GM12872 (cell line): ENCODE measurements around the gene SH3TC1.

Source experiments
- TF ChIP-seq, protein P1 (sequence below): IDR thresholded peaks from 3 replicates; pipeline ENCODE4 v1.5.1; 2011; ENCODE audit warnings: low read depth, mild to moderate bottlenecking, low read length, moderate library complexity; ENCODE audit not compliant: insufficient read depth

The SH3TC1 gene

DNA sequence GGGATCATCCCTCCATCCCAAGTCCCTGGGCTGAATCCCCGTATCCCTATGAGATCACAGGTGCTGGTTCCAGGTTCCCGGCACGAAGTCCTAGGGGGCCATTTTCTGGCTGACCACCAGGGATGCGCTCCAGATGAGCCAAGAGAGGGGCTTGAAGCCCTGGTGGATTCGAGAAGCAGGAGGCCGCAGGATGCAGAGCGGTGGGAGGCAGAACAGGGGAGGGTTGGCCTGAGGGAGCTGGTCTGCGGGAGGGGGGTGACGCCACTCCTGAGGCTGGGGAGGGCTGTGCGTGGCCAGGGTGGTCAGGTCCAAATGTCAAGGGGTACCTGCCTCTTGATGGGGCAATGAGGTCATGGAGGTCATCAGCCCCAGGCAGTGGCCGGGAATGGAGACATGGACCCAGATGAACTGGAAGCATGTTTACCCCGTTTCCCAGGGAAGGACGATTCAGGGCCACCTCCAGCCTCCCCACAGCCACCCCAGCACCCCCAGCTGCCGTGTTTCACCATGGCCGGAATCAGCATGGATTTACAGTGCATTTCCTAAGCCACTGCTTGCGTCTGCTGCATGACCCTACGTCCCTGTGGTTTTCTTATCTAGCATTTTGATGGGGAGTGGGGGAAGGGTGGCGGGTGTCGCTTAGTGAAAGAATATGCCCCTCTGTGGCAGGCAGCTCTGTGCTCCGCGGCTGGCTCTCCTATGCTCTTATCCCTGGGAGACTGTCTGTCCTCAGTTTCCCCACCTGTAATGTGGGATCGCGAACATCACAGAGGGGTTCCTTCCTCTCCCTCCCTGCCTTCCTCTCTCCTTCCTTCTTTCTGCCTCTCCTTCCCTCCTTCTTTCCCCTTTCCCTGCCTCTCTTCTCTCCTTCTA, 53.4 kb downstream of the SH3TC1 start:
- TF ChIP-seq, protein P1, sequence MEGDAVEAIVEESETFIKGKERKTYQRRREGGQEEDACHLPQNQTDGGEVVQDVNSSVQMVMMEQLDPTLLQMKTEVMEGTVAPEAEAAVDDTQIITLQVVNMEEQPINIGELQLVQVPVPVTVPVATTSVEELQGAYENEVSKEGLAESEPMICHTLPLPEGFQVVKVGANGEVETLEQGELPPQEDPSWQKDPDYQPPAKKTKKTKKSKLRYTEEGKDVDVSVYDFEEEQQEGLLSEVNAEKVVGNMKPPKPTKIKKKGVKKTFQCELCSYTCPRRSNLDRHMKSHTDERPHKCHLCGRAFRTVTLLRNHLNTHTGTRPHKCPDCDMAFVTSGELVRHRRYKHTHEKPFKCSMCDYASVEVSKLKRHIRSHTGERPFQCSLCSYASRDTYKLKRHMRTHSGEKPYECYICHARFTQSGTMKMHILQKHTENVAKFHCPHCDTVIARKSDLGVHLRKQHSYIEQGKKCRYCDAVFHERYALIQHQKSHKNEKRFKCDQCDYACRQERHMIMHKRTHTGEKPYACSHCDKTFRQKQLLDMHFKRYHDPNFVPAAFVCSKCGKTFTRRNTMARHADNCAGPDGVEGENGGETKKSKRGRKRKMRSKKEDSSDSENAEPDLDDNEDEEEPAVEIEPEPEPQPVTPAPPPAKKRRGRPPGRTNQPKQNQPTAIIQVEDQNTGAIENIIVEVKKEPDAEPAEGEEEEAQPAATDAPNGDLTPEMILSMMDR = no peak

DNA sequence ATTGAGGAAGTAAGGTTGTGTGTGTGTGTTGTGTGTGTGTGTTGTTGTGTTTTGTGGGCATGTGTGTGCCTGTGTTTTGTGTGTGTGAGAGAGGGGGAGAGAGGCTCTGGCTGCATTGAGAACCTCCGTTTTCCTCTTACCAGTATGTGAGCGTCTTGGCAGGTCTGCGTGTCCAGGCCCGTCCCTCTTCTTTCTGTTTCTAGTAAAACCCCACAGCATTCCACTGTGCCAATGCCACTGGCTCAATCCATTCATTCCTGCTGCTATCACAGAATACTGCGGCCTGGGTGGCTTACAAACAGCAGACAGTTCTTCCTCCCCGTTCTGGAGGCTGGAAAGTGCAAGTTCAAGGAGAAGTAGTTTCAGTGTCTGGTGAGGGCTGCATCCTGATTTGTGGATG, 55.0 kb downstream of the SH3TC1 start:
- TF ChIP-seq, protein P1 = no peak

DNA sequence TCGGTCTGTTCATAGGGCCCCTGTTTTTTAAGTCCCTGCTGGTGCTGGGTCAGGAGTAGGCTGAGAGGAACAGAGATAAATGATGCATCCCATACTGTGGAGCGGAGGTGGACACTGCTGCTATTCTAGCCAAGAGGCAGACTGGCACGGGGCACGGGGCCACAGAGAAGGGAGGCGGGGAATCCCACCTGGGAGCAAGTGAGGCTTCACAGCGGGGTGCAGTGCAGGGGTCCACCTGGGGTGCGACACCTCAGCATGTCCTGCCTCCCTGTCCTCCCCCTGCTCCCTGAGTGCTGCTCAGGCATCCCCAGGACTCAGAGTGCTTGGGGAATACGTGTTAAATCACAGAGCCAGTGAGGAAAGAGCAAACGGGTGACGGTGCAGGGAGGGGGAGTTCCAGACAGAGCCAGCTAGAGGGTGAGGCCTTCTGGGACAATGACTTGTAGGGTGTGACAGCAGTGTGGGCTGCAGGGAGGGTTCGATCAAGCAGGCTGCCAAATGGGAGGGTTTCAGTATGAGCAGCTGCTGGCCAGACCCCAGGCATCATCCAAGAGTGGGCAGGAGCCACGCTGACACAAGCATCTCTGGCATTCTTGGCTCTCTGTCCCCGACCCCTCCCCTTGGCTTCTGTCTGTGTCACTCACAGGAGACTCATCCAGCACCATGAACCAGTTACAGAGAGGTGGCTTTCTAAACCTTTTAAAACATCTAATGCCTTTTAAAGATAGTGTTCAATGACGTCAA, 56.8 kb downstream of the SH3TC1 start:
- TF ChIP-seq, protein P1 = no peak

DNA sequence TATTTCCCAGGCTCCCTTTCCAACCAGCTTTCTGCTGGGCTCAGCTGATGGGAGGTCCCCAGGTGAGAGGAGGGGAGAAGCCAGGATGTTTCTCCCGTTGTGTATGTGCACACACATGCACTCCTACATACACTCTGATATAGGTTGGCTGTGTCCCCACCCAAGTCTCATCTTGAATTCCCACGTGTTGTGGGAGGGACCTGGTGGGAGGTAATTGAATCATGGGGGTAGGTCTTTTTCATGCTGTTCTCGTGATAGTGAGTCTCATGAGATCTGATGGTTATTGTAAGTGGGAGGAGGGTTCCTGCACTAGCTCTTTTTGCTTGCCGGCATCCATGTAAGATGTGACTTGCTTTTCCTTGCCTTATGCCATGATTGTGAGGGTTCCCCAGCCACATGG, 58.8 kb downstream of the SH3TC1 start:
- TF ChIP-seq, protein P1 = no peak

DNA sequence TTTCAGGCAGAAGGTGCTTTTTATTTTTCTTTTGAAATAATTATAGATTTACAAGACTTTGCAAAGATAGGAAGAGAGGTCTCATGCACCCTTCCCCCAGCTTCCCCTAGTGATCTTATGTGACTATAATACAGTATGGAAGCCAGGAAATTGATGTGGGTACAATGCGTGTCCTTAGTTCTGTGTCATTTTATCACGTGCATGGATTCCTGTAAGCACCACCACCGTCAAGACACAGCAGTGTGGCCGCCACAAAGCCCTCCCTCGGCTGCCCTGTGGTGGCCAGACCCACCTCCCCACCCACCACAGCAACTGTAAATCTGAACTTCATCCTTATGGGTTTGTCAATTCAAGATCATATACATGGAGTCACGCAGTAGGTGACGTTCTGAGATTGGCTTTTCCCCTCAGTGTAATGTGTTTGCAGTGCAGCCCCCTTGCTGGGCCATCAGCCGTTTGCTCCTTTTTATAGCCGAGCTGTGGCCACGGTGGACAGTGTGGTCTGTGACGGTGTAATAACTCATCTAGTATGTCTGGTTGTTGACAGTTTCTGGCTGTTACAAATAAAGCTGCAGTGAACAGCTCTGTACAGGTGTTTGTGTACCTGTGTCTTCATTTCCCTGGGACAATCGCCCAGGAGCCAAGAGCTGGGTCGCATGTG, 59.6 kb downstream of the SH3TC1 start:
- TF ChIP-seq, protein P1 = no peak

DNA sequence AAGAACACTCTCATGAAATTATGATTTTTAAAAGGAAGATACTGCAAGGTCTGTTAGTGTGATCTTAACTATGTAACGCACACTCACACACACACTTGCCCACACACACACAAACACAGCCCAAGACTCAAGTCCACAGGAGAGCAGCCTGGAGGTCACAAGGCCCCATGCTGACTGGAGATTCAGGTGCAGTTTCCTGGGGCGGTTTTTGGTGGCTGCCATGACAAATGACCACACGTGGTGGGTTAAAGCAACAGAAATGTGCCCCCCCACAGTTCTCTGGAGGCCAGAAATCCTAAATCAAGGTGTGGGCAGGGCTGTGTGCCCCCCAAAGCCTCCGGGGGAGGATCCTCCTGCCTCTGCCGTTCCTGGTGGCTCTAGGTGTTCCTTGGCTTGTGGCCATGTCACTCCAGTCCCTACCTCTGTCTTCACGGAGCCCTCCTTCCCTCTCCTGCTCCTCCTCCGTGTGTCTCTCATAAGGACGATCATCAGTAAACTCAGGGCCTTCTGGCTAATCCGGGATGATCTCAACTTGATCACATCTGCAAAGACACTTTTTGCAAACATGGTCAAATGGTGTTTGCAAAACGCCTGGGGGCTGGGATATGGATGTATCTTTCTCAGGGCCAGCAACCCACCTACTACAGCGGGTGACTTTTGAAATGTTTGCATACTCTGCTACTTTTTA, 60.8 kb downstream of the SH3TC1 start:
- TF ChIP-seq, protein P1 = no peak
